GM23248 (cell line): Measurements from ENCODE around the gene NHEJ1.

Source experiments
- EZH2 ChIP-seq: fragments of 200-600 bp; sonication (generic); IDR thresholded peaks from 2 replicates; pipeline ENCODE4 v1.6.1; 2018; ENCODE audit warnings: antibody characterized with exemption, mild to moderate bottlenecking; ENCODE audit not compliant: insufficient read depth, poor library complexity, severe bottlenecking
- EZH2phosphoT487 ChIP-seq: fragments of 200-600 bp; sonication (generic); IDR thresholded peaks from 2 replicates; pipeline ENCODE4 v1.6.1; 2018; ENCODE audit warnings: antibody characterized with exemption, moderate library complexity, mild to moderate bottlenecking, low read depth; ENCODE audit not compliant: insufficient read depth

DNA sequence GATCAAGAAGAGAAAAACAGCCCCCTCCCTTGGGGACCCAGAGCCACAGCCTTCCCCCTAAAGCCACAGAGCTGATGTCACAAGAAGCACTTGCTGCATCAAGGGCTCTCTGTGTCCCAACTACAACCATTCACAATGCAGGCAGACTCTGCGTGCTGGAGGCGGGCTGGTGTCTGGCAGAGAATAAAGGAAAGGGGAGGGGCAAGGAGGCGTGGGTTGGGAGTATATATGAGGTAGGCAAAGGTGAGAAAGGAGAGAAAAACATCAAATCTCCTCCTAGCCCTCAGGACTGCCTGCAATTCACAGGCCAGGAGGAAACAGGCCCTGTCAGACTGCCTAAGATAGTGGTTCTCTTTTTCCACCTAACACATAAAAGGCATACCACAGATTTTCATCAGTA is 51.1 kb downstream of the NHEJ1 start:
- no peak for TF ChIP-seq EZH2
- TF ChIP-seq EZH2phosphoT487 = no peak
